NK-92 treated with Interleukin-12 subunit alpha and Interleukin-12 subunit beta, amount 100 ng/mL, for 24 hours (cell line): ENCODE data around the gene CAMTA1.

Experiments used
- DNase-seq: peaks from one replicate; lab custom pipeline; 2025; lab: John Stamatoyannopoulos, UW

CAMTA1 gene

GRCh38 chr1:7454052-7454815 is 669.0 kb downstream of the CAMTA1 start:
- no peak for DNase-seq

GRCh38 chr1:7454895-7455784 is 669.9 kb downstream of the CAMTA1 start:
- no peak for DNase-seq

GRCh38 chr1:7455796-7456721 is 670.8 kb downstream of the CAMTA1 start:
- DNase-seq, result no peak

- no peak for DNase-seq
These were observed 671.4 kb downstream of the CAMTA1 start for GRCh38 chr1:7456722-7457082.

GRCh38 chr1:7457811-7458210 is 672.6 kb downstream of the CAMTA1 start:
- DNase-seq, result no peak

DNA sequence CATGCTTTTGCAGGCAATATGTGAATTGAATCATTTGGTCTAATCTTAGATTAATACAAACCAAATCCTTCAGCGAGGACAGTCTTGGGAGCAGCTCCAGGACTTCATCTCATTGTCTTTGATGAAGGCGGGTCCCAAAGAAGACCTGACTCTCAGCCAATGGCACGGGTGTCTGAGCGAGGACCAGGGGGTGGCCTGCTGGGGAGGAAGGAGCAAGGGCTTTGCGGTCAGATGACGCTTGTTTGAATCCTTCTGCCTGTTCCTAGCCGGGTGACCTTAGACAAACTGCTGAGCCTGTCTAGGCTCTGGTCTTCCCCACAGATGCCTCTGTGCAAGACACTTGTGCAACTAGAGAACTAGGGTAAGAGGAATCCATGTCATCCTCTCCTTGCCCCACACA is 673.7 kb downstream of the CAMTA1 start:
- DNase-seq, result no peak

DNA sequence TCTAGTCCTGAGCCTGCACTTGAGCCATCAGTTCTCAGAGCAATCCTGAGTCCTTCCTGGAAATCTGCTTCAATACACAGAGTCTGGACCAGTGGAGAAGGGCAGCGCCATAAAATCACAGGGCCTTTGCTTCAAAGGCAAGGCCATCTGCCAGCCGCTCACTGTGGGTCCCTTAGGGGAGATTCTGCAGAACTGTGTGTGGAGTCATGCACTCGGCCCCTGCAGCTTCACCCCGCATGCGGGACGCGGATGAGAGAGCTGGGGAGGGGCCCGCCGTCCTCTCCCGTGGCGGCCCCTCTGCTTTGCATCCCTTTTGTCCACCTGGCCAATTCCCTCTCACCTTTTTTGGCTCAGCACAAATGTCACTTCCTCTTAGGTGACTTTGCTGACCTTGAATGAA is 674.7 kb downstream of the CAMTA1 start:
- DNase-seq, result no peak

- DNase-seq, result no peak
These were observed 675.6 kb downstream of the CAMTA1 start for GRCh38 chr1:7460807-7461206.

GRCh38 chr1:7462617-7463016 is 677.4 kb downstream of the CAMTA1 start:
- no peak for DNase-seq

DNA sequence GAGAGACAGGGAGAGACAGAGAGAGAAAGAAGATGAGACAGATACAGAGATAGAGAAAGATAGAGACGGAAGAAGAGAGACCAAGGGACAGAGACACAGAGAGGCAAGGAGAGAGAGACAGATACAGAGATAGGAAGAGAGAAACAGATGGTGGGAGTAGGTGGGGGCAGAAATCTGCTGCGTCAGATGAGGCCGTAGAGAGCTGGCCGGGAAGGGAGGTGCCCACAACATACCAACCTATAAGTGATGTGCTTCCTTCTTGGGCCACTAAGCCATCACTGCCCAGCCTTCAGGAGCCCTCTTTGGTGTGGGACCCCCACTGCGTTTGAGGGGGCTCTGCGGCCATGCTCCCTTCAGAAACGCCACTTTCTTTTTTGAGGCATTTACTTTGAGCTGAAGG is 678.3 kb downstream of the CAMTA1 start:
- DNase-seq, result no peak

GRCh38 chr1:7464736-7465135 is 679.5 kb downstream of the CAMTA1 start:
- no peak for DNase-seq

GRCh38 chr1:7467476-7468175 is 682.4 kb downstream of the CAMTA1 start:
- no peak for DNase-seq

DNA sequence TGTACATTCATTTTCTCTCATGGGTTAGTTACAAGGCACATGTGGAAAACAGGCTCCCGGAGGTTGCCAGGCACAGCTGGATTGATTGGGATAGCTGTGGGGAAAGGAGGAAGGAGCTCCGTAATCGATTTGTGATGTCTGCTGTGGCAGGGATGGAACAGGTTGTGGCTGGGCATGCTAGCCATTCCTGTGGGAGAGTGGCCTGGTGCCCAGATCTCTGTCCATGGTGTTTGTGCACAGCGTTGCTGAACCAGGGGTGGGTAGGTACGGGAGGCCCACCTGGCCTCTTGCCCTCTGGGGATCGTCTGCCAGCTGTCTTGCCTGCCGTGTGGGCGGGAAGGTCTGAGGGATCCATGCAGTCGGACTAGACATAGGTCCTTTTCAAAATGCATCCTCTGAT is 683.0 kb downstream of the CAMTA1 start:
- DNase-seq, result no peak

- no peak for DNase-seq
These were observed 684.1 kb downstream of the CAMTA1 start for GRCh38 chr1:7469255-7469938.

DNA sequence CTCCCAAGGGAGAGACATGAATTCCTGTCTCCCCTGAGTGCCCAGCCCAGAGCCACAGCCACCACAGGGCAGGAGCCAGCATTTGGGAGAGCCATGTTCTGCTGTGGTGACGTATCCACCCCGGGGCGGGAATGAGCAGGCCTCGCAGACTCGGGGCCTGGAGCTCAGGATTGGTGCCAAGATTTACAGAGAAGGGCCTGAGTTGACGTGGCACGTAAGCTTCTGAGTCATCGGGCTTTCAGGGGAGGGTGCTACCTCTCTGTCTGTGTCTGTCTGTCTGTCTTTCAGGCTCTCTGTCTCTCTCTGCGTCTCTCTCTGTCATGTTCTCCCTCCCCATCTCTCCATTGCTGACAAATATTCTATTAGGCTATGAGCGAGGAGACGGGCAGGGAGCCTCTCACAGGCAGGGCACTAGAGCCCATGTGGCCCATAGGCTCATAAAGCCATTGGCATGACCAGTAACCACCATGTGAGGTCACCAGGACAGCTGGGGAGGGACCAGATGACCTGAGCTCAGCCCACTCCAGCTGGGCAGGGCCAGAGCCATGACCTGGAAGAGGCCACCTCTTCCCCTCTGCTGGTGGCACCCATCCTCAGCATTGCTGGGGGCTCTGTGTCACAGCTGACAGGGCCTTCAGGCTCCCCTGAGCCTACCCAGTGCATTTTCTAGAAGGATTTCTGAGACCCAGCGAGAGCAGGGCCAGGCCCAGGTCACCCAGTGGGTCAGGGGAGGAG is 685.8 kb downstream of the CAMTA1 start:
- no peak for DNase-seq

- no peak for DNase-seq
These were observed 686.6 kb downstream of the CAMTA1 start for GRCh38 chr1:7471836-7472235.

- no peak for DNase-seq
These were observed 688.2 kb downstream of the CAMTA1 start for GRCh38 chr1:7473223-7474142.

DNA sequence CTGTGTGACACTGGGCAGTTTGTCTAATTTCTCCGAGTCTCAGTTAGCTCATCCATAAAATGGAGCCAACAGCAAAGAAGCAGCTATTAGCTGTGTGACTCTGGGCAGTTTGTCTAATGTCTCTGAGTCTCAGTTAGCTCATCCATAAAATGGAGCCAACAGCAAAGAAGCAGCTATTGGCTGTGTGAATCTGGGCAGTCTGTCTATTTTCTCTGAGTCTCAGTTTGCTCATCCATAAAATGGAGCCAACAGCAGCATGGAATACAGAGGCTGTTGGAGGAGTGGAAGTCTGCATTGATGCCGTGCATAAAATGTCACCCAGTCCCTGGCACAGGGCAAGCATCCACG is 688.9 kb downstream of the CAMTA1 start:
- DNase-seq, result no peak

DNA sequence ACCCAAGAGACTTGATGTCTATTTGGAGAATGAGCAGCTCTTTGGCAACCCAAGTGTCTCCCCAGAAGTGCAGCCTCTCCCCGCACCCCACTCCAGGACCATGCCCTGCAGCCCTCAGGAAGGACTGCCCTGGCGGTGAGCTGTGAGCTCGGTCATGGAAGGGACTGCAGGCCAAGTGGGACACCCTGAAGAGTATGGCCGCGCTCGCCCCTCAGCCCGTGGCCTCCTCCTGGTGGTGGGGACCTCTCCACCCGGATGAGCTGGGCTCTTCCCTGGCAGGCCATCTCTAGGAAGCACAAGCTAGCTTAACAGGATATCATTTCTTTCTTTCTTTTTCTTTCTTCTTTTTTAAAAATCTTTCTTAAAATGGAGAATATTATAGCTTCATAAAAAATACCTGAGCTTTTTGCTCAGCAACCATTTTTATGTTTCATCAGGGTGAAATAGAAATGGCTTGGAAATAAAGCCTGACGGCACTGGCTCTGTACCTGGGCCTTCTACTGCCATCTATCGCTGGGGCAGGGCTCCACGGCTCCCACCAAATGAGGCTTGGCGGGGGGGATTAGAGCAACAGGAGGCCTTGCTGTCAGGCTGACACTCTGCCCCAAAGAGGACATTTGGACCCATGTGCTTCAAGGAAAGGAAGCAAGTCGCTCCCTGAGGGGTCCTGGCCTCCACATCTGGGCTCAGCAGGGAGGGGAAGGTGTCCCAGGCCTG is 689.7 kb downstream of the CAMTA1 start:
- DNase-seq, result no peak
